CD4-positive, CD25-positive, alpha-beta regulatory T cell (primary cell): ENCODE data around the gene BUD13. TPM values are rescaled to one million over a fixed set of nuclear protein-coding genes. Genes with fewer than 3 reads are reported as not detected.
"Not testable (repeated sequence)": the region's sequence is repeated elsewhere in the genome, so short reads cannot be mapped to it uniquely, and the experiment has no call there.

Source experiments
- ATAC-seq, 2 donors: fragments of 150-1000 bp; cut with Tn5 transposase; one replicate each; pipeline ENCODE4 v1.10.0; 2021; ENCODE audit warnings: low read depth in 2 of 2, moderate number of reproducible peaks in 2 of 2, moderate library complexity in 1 of 2
- DNase-seq, 3 donors: peaks; one replicate each; pipeline versions ENCODE4 v3.0.0 to v3.0.0-alpha.2; 2012 to 2022; ENCODE audit warnings: mixed read lengths in 1 of 3
- H3K27ac ChIP-seq: one replicate; pipeline ENCODE4 v1.7.0; 2013; ENCODE audit warnings: mild to moderate bottlenecking, low read length; ENCODE audit not compliant: insufficient read depth, poor library complexity, severe bottlenecking
- H3K27me3 ChIP-seq: one replicate; pipeline ENCODE4 v1.7.0; 2013; ENCODE audit warnings: low read length; ENCODE audit not compliant: control insufficient read depth, insufficient read depth
- H3K36me3 ChIP-seq: one replicate; pipeline ENCODE4 v1.7.0; 2013; ENCODE audit warnings: mild to moderate bottlenecking, low read length, moderate library complexity; ENCODE audit not compliant: control insufficient read depth, insufficient read depth
- H3K4me1 ChIP-seq: 2 replicates; pipeline ENCODE4 v1.7.0; 2013; ENCODE audit warnings: mild to moderate bottlenecking, low read length; ENCODE audit not compliant: insufficient read depth, control insufficient read depth, poor library complexity, severe bottlenecking
- H3K4me3 ChIP-seq: one replicate; pipeline ENCODE4 v1.7.0; 2013; ENCODE audit warnings: low read depth, mild to moderate bottlenecking, low read length, moderate library complexity
- H3K9me3 ChIP-seq, 2 experiments: 1 replicate in 1 of 2; 2 replicates in 1 of 2; pipeline ENCODE4 v1.7.0; 2013; ENCODE audit warnings: low read length in 2 of 2, mild to moderate bottlenecking in 1 of 2, moderate library complexity in 1 of 2; ENCODE audit not compliant: control insufficient read depth in 2 of 2
- H3K27ac Mint-ChIP-seq, 3 donors: one replicate each; pipeline ENCODE4 v1.8.0; 2020 to 2022; ENCODE audit warnings: mild to moderate bottlenecking in 3 of 3, mixed read lengths in 3 of 3, moderate library complexity in 2 of 3
- H3K27me3 Mint-ChIP-seq: one replicate; pipeline ENCODE4 v1.8.0; 2022; ENCODE audit warnings: mild to moderate bottlenecking, mixed read lengths
- H3K36me3 Mint-ChIP-seq: one replicate; pipeline ENCODE4 v1.8.0; 2020; ENCODE audit warnings: mixed read lengths
- H3K4me1 Mint-ChIP-seq, 4 donors: one replicate each; pipeline ENCODE4 v1.8.0; 2020 to 2022; ENCODE audit warnings: mixed read lengths in 4 of 4, mild to moderate bottlenecking in 1 of 4
- H3K4me3 Mint-ChIP-seq, 4 donors: one replicate each; pipeline ENCODE4 v1.8.0; 2020 to 2022; ENCODE audit warnings: mild to moderate bottlenecking in 4 of 4, mixed read lengths in 4 of 4, moderate library complexity in 3 of 4
- H3K9me3 Mint-ChIP-seq, 7 donors: one replicate each; pipeline ENCODE4 v1.8.0; 2020 to 2022; ENCODE audit warnings: mixed read lengths in 7 of 7, mild to moderate bottlenecking in 3 of 7, moderate library complexity in 2 of 7
- polyA plus RNA-seq, 4 donors: library from polyadenylated mRNA; unstranded; fragments of 300-500 nt; fragmentation: Illumina TruSeq; gene quantifications; one replicate each; pipeline ENCODE4 v1.2.3, GENCODE V29; 2021
- total RNA-seq: library from RNA; stranded (reverse); gene quantifications from one replicate; pipeline ENCODE4 v1.2.3, GENCODE V29; 2022

Gene BUD13
- total and polyA plus RNA-seq, 5 donors from 2014 or later = 12.1 to 18.5 (median 13.6) TPM

DNA sequence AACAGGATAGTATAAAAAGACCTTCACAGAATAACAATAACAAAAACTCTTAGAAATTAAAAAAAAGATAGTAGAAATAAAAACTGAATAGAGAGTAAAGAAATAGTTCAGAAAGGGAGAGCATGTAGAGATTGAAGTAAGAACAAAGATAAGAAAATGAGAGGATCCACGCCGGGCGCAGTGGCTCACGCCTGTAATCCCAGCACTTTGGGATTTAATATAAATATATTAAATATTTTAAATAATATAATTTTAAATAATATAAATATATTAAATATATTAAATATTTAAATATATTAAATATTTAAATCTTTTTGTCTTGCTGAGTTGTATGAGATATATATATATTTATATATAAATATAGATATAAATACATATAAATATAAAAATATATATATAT, 39.3 kb upstream of the BUD13 start:
- DNase-seq = no peak
- Mint-ChIP-seq H3K9me3 (peaks cover 0 to 1% (median 0%) of the 10 kb centered on the region in 7 donors), H3K27me3 (no peaks in the 10 kb centered on the region), H3K27ac (no peak overlapping the region), H3K36me3 (no peaks in the 10 kb centered on the region), H3K4me3 (no peak overlapping the region), H3K4me1 (no peaks in the 10 kb centered on the region)
- no peaks in the 10 kb centered on the region for H3K4me1 ChIP-seq
- no peak overlapping the region for H3K4me3 ChIP-seq
- no peaks in the 10 kb centered on the region for H3K27me3 ChIP-seq
- H3K27ac ChIP-seq = no peak overlapping the region
- ATAC-seq = no peak
- H3K36me3 ChIP-seq = no peaks in the 10 kb centered on the region
- no peaks in the 10 kb centered on the region for H3K9me3 ChIP-seq

DNA sequence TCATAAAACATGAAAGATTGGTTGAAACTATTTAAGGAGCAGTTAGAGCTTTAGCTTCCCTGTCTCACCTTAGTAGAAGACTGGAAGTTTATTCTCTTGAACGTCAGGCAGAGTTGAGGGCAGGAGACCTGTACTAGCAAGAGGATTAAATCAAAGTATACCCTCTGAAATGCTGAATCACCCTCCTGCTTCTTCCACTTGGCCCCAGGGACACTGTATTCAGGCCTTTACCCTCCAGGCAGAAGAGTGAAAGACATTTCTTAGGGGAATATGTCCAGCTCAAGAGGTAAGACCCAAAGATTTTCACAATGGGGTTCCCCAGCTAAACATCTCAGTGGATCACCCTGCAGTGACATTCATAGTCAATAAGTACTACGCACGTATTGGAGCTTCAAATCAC, 38.4 kb upstream of the BUD13 start:
- no peak overlapping the region for H3K4me3 Mint-ChIP-seq
- no peaks in the 10 kb centered on the region for H3K9me3 ChIP-seq
- no peak overlapping the region for H3K27ac Mint-ChIP-seq
- H3K27me3 ChIP-seq = no peaks in the 10 kb centered on the region
- H3K4me1 Mint-ChIP-seq = no peaks in the 10 kb centered on the region
- H3K4me1 ChIP-seq = no peaks in the 10 kb centered on the region
- H3K36me3 ChIP-seq = no peaks in the 10 kb centered on the region
- no peak overlapping the region for H3K4me3 ChIP-seq
- H3K27ac ChIP-seq = no peak overlapping the region
- ATAC-seq (no peak), DNase-seq (no peak)
- peaks cover 0 to 1% (median 0%) of the 10 kb centered on the region in 7 donors for H3K9me3 Mint-ChIP-seq
- H3K36me3 Mint-ChIP-seq = no peaks in the 10 kb centered on the region
- peaks cover under 1% of the 10 kb centered on the region for H3K27me3 Mint-ChIP-seq

- no peaks in the 10 kb centered on the region for H3K4me1 Mint-ChIP-seq
- Histone ChIP-seq H3K9me3 (no peaks in the 10 kb centered on the region), H3K36me3 (no peaks in the 10 kb centered on the region), H3K27me3 (no peaks in the 10 kb centered on the region), H3K4me1 (no peaks in the 10 kb centered on the region), H3K27ac (no peak overlapping the region), H3K4me3 (no peak overlapping the region)
- ATAC-seq = no peak
- DNase-seq = no peak
- H3K27me3 Mint-ChIP-seq = peaks cover 6% of the 10 kb centered on the region
- no peak overlapping the region for H3K27ac Mint-ChIP-seq
- no peaks in the 10 kb centered on the region for H3K36me3 Mint-ChIP-seq
- no peak overlapping the region for H3K4me3 Mint-ChIP-seq
- peaks cover 0 to 1% (median 0%) of the 10 kb centered on the region in 7 donors for H3K9me3 Mint-ChIP-seq
These were observed 35.7 kb upstream of the BUD13 start for GRCh38 chr11:116808262-116809175.

DNA sequence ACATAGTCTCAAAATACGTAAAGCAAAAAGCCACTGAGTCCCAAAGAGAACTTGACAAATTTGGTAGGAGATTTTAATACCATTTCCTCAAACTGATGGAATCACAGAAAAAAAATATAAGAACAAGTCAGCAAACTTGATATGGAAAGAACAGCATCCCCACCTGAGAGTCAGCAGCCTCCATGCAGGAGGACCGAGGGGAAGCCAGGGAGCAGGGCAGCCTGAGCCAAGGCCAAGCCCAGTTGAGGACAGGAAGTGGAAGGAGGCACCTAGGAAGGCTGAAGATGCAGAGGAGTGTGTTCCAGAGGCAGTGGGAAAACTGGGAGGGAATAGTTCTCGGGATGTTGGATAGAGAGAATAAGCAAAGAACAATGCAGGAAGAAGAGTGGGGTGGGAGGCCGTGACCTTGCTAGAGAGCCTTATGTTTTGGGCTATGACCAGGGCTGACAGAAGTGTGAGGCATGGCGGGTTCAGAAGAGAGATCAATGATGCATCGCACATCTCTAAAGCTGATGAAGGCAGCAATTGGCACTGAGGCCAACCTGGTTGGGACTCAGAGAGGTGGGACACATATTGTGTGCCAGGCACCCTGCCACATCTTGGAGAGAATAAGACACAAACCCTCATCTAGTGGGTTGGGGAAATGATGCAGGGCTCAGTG, 34.9 kb upstream of the BUD13 start:
- H3K36me3 Mint-ChIP-seq = no peaks in the 10 kb centered on the region
- H3K4me3 ChIP-seq = no peak overlapping the region
- H3K4me3 Mint-ChIP-seq = no peak overlapping the region
- no peak overlapping the region for H3K27ac ChIP-seq
- peaks cover 0 to 1% (median 0%) of the 10 kb centered on the region in 7 donors for H3K9me3 Mint-ChIP-seq
- H3K27me3 ChIP-seq = no peaks in the 10 kb centered on the region
- no peaks in the 10 kb centered on the region for H3K4me1 Mint-ChIP-seq
- H3K27me3 Mint-ChIP-seq = peaks cover 9% of the 10 kb centered on the region
- H3K27ac Mint-ChIP-seq = no peak overlapping the region
- no peak for DNase-seq
- ATAC-seq = no peak
- H3K4me1 ChIP-seq = no peaks in the 10 kb centered on the region
- H3K36me3 ChIP-seq = no peaks in the 10 kb centered on the region
- no peaks in the 10 kb centered on the region for H3K9me3 ChIP-seq

- Histone ChIP-seq H3K36me3 (no peaks in the 10 kb centered on the region), H3K4me1 (no peaks in the 10 kb centered on the region), H3K27ac (no peak overlapping the region), H3K27me3 (peaks cover under 1% of the 10 kb centered on the region), H3K9me3 (no peaks in the 10 kb centered on the region), H3K4me3 (no peak overlapping the region)
- Mint-ChIP-seq H3K27me3 (peaks cover 34% of the 10 kb centered on the region), H3K27ac (no peak overlapping the region), H3K9me3 (peaks cover 0 to 1% (median 0%) of the 10 kb centered on the region in 7 donors), H3K36me3 (no peaks in the 10 kb centered on the region), H3K4me1 (no peaks in the 10 kb centered on the region), H3K4me3 (peak overlapping the region in 1 of 4 donors; percentile 43)
- ATAC-seq = no peak
- no peak for DNase-seq
These were observed 31.2 kb upstream of the BUD13 start for GRCh38 chr11:116804001-116804400.

DNA sequence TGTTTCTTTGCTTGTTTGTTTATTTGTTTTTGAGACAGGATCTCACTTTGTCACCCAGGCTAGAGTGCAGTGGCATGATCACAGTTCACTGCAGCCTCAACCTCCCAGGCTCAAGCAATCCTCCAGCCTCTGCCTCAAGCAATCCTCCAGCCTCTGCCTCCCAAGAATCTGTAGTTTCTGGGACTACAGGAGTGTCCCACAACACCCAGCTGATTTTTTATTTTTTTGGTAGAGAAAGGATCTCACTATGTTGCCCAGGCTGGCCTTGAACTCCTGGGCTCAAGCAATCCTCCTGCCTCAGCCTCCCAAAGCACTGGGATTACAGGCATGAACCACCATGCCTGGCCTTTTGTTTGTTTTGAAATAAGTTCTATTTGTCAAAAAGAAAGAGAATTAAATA, 28.9 kb upstream of the BUD13 start:
- peaks cover 43% of the 10 kb centered on the region for H3K27me3 Mint-ChIP-seq
- H3K4me3 ChIP-seq, DNase-seq, H3K27me3 ChIP-seq, H3K9me3 Mint-ChIP-seq, H3K9me3 ChIP-seq, H3K27ac Mint-ChIP-seq, H3K4me1 Mint-ChIP-seq, H3K27ac ChIP-seq, ATAC-seq, H3K4me1 ChIP-seq, H3K36me3 ChIP-seq, H3K36me3 Mint-ChIP-seq, H3K4me3 Mint-ChIP-seq: not testable (repeated sequence)

GRCh38 chr11:116800610-116801009, 27.8 kb upstream of the BUD13 start:
- H3K36me3 ChIP-seq = no peaks in the 10 kb centered on the region
- peaks cover 3% of the 10 kb centered on the region for H3K27me3 ChIP-seq
- no peak overlapping the region for H3K27ac ChIP-seq
- no peak overlapping the region for H3K4me3 ChIP-seq
- H3K4me3 Mint-ChIP-seq = no peak overlapping the region
- H3K27ac Mint-ChIP-seq = no peak overlapping the region
- H3K36me3 Mint-ChIP-seq = no peaks in the 10 kb centered on the region
- H3K9me3 Mint-ChIP-seq = no peaks in the 10 kb centered on the region
- H3K9me3 ChIP-seq = no peaks in the 10 kb centered on the region
- no peaks in the 10 kb centered on the region for H3K4me1 Mint-ChIP-seq
- no peaks in the 10 kb centered on the region for H3K4me1 ChIP-seq
- H3K27me3 Mint-ChIP-seq = peaks cover 44% of the 10 kb centered on the region
- ATAC-seq = no peak
- no peak for DNase-seq
